WTC11 (cell line): ENCODE measurements around the gene SUPT4H1. TPM values are rescaled to one million over a fixed set of nuclear protein-coding genes. Genes with fewer than 3 reads are reported as not detected.
A peak's percentile ranks its signal among the peaks of the same experiment; 100 is the strongest.

Experiments used
- ATAC-seq: fragments of 200-7000 bp; cut with Tn5 transposase; 2 replicates; pipeline ENCODE4 v1.10.0; 2021; ENCODE audit warnings: mild to moderate bottlenecking, moderate library complexity
- CTCF ChIA-PET: fragments of 300-600 bp; sonication (Branson Sonifier 250); formaldehyde crosslinking; loops from one replicate; lab custom pipeline; 2021; ENCODE audit warnings: antibody characterized with exemption; lab: Charles Lee
- POLR2A ChIA-PET: fragments of 350-600 bp; sonication (Branson Sonifier 250); formaldehyde crosslinking; loops from one replicate; lab custom pipeline; 2021; ENCODE audit warnings: antibody characterized with exemption; lab: Charles Lee
- DNase-seq: peaks from one replicate; pipeline ENCODE4 v3.0.0; 2021; ENCODE audit warnings: low spot score
- H3K27ac Mint-ChIP-seq: 2 replicates; pipeline ENCODE4 v1.8.0; 2021; ENCODE audit warnings: mixed read lengths
- H3K27me3 Mint-ChIP-seq: 2 replicates; pipeline ENCODE4 v1.8.0; 2021; ENCODE audit warnings: low read depth, mild to moderate bottlenecking, moderate library complexity, mixed read lengths
- H3K36me3 Mint-ChIP-seq: 2 replicates; pipeline ENCODE4 v1.8.0; 2021; ENCODE audit warnings: mixed read lengths
- H3K4me1 Mint-ChIP-seq: 2 replicates; pipeline ENCODE4 v1.8.0; 2022; ENCODE audit warnings: mixed read lengths
- H3K4me3 Mint-ChIP-seq: 2 replicates; pipeline ENCODE4 v1.8.0; 2021; ENCODE audit warnings: mild to moderate bottlenecking, moderate library complexity, mixed read lengths
- H3K9me3 Mint-ChIP-seq: 2 replicates; pipeline ENCODE4 v1.8.0; 2021; ENCODE audit warnings: mixed read lengths
- IRF2 ChIP-seq: sonication (generic); formaldehyde crosslinking; IDR thresholded peaks from 2 replicates; pipeline ENCODE4 v1.8.0; 2022; ENCODE audit warnings: low read depth, missing genetic modification reagents, borderline replicate concordance
- KAT7 ChIP-seq: sonication (generic); formaldehyde crosslinking; IDR thresholded peaks from 2 replicates; pipeline ENCODE4 v1.8.1; 2023; ENCODE audit warnings: missing genetic modification reagents, mild to moderate bottlenecking, borderline replicate concordance
- MYBL2 ChIP-seq: sonication (generic); formaldehyde crosslinking; IDR thresholded peaks from 2 replicates; pipeline ENCODE4 v1.8.1; 2023; ENCODE audit warnings: mild to moderate bottlenecking, moderate library complexity, missing genetic modification reagents
- RELA ChIP-seq: sonication (generic); formaldehyde crosslinking; IDR thresholded peaks from 2 replicates; pipeline ENCODE4 v1.8.1; 2022; ENCODE audit warnings: missing genetic modification reagents, mild to moderate bottlenecking, borderline replicate concordance
- ZNF219 ChIP-seq: sonication (generic); formaldehyde crosslinking; IDR thresholded peaks from 2 replicates; pipeline ENCODE4 v1.8.0; 2023; ENCODE audit warnings: missing genetic modification reagents, mild to moderate bottlenecking, borderline replicate concordance
- total RNA-seq: library from RNA; stranded (reverse); gene quantifications from 3 replicates; pipeline ENCODE4 v1.2.3, GENCODE V29; 2021
- TF ChIP-seq, protein P1 (sequence below): fragments of 250-450 bp; sonication (Bioruptor Pico); conservative IDR thresholded peaks from 2 replicates; pipeline ENCODE4 v1.9.0; 2021; ENCODE audit warnings: mild to moderate bottlenecking
- TF ChIP-seq, protein P2 (sequence below): sonication (generic); formaldehyde crosslinking; IDR thresholded peaks from 2 replicates; pipeline ENCODE4 v1.8.0; 2023; ENCODE audit warnings: mild to moderate bottlenecking, missing genetic modification reagents
- TF ChIP-seq, protein P3 (sequence below): sonication (generic); formaldehyde crosslinking; IDR thresholded peaks from 2 replicates; pipeline ENCODE4 v1.8.1; 2022; ENCODE audit warnings: low read depth, mild to moderate bottlenecking, moderate library complexity, missing genetic modification reagents, borderline replicate concordance
- TF ChIP-seq, protein P4 (sequence below): fragments of 250-450 bp; sonication (Bioruptor Pico); IDR thresholded peaks from 2 replicates; pipeline ENCODE4 v1.9.0; 2021; ENCODE audit warnings: mild to moderate bottlenecking
- TF ChIP-seq, protein P5 (sequence below): sonication (generic); formaldehyde crosslinking; IDR thresholded peaks from 2 replicates; pipeline ENCODE4 v1.8.0; 2022; ENCODE audit warnings: mild to moderate bottlenecking, missing genetic modification reagents
- TF ChIP-seq, protein P6 (sequence below): sonication (generic); formaldehyde crosslinking; IDR thresholded peaks from 2 replicates; pipeline ENCODE4 v1.8.0; 2022; ENCODE audit warnings: mild to moderate bottlenecking, missing genetic modification reagents
- TF ChIP-seq, protein P7 (sequence below): sonication (generic); formaldehyde crosslinking; IDR thresholded peaks from 2 replicates; pipeline ENCODE4 v1.8.0; 2023; ENCODE audit warnings: missing genetic modification reagents, mild to moderate bottlenecking, borderline replicate concordance
- TF ChIP-seq, protein P8 (sequence below): sonication (generic); formaldehyde crosslinking; IDR thresholded peaks from 2 replicates; pipeline ENCODE4 v1.8.1; 2023; ENCODE audit warnings: mild to moderate bottlenecking, missing genetic modification reagents, borderline replicate concordance

SUPT4H1 gene
- total RNA-seq, 1 experiment from 2014 or later, result 85.5 TPM

DNA sequence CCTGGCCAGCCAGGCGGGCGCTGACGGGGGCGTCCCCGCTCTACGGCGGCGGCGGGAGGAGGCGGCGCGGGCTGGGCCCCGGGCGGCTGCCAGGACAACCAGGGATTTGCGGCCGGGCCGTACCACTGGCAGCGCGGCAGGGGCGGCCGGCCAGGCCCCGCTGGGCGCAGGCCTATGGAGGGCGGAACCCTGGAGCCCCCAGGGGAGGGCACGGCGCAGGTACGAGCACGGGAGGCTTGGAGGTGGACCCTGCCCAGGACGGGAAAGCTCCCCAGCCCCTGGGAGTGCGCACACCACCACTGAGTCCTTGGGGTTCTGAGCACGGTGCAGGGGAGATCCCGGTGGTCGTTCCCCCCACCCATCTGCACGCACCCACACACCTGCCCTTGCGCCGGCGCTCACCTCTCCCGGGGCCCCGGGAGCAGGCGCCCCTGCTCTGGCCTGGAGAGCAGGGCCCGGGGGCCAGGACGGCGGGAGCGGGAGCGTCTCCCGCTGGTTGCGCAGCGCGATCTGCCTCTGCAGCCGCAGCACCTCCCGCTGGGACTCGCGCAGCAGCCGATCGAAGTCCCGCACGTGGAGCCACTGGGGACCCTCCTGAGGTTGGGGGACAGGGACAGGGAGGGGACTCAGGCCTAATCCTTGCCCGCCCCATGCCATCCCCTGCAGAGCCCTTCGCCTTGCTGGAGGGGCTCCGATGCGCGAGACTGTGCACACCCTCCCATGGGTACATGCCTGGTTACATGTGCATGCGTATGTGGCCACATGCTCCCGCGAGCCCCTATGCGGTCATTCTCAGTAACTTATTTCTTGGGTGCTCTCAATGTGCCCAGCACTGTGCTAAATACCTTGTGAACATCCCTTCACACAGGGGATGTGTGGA lies 27.4 kb downstream of the SUPT4H1 start (continued):
- TF ChIP-seq, protein P1, sequence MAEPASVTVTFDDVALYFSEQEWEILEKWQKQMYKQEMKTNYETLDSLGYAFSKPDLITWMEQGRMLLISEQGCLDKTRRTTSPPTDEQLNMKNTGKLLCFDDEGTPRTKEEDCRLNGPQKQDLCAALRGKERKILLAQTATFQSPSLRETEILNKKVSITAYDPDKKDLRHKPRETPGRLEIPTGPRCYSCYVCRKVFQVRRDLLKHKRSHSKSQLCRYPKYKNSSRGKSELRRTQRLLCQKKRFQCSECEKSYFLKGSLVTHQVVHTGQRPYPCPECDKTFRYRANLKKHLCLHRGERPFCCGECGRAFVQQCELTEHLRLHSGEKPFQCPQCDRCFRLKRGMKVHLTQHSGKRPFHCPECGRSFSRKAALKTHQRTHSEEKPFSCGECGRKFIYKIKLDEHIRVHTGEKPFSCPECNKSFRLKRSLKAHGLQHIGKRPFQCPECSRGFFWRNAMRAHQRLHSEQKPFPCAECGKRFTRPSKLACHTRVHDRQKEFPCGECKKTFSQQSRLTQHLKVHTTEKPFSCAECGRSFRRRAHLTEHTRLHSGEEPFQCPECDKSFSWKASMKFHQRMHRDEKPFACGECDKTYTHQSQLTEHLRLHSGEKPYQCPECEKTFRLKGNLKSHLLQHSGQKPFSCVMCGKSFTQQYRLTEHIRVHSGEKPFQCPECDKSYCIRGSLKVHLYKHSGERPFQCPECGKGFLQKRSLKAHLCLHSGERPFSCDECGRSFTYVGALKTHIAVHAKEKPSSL (CRISPR knock-in tag), result no peak
- TF ChIP-seq, protein P2, sequence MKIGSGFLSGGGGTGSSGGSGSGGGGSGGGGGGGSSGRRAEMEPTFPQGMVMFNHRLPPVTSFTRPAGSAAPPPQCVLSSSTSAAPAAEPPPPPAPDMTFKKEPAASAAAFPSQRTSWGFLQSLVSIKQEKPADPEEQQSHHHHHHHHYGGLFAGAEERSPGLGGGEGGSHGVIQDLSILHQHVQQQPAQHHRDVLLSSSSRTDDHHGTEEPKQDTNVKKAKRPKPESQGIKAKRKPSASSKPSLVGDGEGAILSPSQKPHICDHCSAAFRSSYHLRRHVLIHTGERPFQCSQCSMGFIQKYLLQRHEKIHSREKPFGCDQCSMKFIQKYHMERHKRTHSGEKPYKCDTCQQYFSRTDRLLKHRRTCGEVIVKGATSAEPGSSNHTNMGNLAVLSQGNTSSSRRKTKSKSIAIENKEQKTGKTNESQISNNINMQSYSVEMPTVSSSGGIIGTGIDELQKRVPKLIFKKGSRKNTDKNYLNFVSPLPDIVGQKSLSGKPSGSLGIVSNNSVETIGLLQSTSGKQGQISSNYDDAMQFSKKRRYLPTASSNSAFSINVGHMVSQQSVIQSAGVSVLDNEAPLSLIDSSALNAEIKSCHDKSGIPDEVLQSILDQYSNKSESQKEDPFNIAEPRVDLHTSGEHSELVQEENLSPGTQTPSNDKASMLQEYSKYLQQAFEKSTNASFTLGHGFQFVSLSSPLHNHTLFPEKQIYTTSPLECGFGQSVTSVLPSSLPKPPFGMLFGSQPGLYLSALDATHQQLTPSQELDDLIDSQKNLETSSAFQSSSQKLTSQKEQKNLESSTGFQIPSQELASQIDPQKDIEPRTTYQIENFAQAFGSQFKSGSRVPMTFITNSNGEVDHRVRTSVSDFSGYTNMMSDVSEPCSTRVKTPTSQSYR, result peak; percentile 56; the same call in 1 of the 2 replicates
- TF ChIP-seq, protein P3, sequence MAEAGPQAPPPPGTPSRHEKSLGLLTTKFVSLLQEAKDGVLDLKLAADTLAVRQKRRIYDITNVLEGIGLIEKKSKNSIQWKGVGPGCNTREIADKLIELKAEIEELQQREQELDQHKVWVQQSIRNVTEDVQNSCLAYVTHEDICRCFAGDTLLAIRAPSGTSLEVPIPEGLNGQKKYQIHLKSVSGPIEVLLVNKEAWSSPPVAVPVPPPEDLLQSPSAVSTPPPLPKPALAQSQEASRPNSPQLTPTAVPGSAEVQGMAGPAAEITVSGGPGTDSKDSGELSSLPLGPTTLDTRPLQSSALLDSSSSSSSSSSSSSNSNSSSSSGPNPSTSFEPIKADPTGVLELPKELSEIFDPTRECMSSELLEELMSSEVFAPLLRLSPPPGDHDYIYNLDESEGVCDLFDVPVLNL (CRISPR knock-in tag), result no peak
- TF ChIP-seq MYBL2 (CRISPR knock-in tag) (no peak), RELA (CRISPR knock-in tag) (peak; percentile 69; the same call in 1 of the 2 replicates)

DNA sequence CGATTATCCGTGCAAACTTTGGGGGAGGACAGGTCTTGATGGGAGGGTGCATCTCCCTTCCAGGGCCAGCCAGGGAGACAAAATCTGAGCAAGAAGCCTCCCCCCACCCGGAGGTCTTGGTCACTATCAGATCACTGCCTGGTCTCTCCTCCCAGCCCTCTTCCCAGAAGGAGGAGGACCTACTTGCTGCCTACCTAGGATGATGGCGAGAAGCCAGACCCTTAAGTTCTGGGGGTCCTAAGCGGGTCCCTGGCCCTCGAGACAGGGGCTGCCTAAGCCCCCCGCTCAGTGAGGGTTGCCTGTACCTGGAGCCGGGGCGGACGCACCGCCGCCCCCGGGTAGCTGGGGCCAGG lies 28.0 kb downstream of the SUPT4H1 start:
- H3K36me3 Mint-ChIP-seq, result 0 out of 2 replicates have a peak, but pooled peaks cover 3% of the 10 kb centered on the region
- no peak overlapping the region for H3K27ac Mint-ChIP-seq
- CTCF ChIA-PET, result interaction anchor here (1.0 to 2.7 kb wide), 2 partner anchors 16 to 93 kb away, joined by 3 to 17 read pairs; partner anchors contain the start of gene RNF43
- DNase-seq, result no peak
- H3K9me3 Mint-ChIP-seq, result no peaks in the 10 kb centered on the region
- ATAC-seq, result no peak
- peak overlapping the region; percentile 61 for H3K4me3 Mint-ChIP-seq
- H3K27me3 Mint-ChIP-seq, result peaks cover 50% of the 10 kb centered on the region
- H3K4me1 Mint-ChIP-seq, result peaks cover 33% of the 10 kb centered on the region
- POLR2A ChIA-PET, result interaction anchor here (1.9 to 3.2 kb wide), 2 partner anchors 14 to 28 kb away, joined by 7 to 9 read pairs; partner anchors contain the start of gene SUPT4H1
- TF ChIP-seq, protein P4, sequence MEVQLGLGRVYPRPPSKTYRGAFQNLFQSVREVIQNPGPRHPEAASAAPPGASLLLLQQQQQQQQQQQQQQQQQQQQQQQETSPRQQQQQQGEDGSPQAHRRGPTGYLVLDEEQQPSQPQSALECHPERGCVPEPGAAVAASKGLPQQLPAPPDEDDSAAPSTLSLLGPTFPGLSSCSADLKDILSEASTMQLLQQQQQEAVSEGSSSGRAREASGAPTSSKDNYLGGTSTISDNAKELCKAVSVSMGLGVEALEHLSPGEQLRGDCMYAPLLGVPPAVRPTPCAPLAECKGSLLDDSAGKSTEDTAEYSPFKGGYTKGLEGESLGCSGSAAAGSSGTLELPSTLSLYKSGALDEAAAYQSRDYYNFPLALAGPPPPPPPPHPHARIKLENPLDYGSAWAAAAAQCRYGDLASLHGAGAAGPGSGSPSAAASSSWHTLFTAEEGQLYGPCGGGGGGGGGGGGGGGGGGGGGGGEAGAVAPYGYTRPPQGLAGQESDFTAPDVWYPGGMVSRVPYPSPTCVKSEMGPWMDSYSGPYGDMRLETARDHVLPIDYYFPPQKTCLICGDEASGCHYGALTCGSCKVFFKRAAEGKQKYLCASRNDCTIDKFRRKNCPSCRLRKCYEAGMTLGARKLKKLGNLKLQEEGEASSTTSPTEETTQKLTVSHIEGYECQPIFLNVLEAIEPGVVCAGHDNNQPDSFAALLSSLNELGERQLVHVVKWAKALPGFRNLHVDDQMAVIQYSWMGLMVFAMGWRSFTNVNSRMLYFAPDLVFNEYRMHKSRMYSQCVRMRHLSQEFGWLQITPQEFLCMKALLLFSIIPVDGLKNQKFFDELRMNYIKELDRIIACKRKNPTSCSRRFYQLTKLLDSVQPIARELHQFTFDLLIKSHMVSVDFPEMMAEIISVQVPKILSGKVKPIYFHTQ (CRISPR knock-in tag), result no peak
- TF ChIP-seq ZNF219 (CRISPR knock-in tag) (no peak), IRF2 (no peak), KAT7 (CRISPR knock-in tag) (no peak)
- TF ChIP-seq, protein P5, sequence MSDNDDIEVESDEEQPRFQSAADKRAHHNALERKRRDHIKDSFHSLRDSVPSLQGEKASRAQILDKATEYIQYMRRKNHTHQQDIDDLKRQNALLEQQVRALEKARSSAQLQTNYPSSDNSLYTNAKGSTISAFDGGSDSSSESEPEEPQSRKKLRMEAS, result no peak
- TF ChIP-seq, protein P6, sequence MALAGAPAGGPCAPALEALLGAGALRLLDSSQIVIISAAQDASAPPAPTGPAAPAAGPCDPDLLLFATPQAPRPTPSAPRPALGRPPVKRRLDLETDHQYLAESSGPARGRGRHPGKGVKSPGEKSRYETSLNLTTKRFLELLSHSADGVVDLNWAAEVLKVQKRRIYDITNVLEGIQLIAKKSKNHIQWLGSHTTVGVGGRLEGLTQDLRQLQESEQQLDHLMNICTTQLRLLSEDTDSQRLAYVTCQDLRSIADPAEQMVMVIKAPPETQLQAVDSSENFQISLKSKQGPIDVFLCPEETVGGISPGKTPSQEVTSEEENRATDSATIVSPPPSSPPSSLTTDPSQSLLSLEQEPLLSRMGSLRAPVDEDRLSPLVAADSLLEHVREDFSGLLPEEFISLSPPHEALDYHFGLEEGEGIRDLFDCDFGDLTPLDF (CRISPR knock-in tag), result no peak
- TF ChIP-seq, protein P7, sequence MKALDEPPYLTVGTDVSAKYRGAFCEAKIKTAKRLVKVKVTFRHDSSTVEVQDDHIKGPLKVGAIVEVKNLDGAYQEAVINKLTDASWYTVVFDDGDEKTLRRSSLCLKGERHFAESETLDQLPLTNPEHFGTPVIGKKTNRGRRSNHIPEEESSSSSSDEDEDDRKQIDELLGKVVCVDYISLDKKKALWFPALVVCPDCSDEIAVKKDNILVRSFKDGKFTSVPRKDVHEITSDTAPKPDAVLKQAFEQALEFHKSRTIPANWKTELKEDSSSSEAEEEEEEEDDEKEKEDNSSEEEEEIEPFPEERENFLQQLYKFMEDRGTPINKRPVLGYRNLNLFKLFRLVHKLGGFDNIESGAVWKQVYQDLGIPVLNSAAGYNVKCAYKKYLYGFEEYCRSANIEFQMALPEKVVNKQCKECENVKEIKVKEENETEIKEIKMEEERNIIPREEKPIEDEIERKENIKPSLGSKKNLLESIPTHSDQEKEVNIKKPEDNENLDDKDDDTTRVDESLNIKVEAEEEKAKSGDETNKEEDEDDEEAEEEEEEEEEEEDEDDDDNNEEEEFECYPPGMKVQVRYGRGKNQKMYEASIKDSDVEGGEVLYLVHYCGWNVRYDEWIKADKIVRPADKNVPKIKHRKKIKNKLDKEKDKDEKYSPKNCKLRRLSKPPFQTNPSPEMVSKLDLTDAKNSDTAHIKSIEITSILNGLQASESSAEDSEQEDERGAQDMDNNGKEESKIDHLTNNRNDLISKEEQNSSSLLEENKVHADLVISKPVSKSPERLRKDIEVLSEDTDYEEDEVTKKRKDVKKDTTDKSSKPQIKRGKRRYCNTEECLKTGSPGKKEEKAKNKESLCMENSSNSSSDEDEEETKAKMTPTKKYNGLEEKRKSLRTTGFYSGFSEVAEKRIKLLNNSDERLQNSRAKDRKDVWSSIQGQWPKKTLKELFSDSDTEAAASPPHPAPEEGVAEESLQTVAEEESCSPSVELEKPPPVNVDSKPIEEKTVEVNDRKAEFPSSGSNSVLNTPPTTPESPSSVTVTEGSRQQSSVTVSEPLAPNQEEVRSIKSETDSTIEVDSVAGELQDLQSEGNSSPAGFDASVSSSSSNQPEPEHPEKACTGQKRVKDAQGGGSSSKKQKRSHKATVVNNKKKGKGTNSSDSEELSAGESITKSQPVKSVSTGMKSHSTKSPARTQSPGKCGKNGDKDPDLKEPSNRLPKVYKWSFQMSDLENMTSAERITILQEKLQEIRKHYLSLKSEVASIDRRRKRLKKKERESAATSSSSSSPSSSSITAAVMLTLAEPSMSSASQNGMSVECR (CRISPR knock-in tag), result no peak
- TF ChIP-seq, protein P8, sequence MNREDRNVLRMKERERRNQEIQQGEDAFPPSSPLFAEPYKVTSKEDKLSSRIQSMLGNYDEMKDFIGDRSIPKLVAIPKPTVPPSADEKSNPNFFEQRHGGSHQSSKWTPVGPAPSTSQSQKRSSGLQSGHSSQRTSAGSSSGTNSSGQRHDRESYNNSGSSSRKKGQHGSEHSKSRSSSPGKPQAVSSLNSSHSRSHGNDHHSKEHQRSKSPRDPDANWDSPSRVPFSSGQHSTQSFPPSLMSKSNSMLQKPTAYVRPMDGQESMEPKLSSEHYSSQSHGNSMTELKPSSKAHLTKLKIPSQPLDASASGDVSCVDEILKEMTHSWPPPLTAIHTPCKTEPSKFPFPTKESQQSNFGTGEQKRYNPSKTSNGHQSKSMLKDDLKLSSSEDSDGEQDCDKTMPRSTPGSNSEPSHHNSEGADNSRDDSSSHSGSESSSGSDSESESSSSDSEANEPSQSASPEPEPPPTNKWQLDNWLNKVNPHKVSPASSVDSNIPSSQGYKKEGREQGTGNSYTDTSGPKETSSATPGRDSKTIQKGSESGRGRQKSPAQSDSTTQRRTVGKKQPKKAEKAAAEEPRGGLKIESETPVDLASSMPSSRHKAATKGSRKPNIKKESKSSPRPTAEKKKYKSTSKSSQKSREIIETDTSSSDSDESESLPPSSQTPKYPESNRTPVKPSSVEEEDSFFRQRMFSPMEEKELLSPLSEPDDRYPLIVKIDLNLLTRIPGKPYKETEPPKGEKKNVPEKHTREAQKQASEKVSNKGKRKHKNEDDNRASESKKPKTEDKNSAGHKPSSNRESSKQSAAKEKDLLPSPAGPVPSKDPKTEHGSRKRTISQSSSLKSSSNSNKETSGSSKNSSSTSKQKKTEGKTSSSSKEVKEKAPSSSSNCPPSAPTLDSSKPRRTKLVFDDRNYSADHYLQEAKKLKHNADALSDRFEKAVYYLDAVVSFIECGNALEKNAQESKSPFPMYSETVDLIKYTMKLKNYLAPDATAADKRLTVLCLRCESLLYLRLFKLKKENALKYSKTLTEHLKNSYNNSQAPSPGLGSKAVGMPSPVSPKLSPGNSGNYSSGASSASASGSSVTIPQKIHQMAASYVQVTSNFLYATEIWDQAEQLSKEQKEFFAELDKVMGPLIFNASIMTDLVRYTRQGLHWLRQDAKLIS (CRISPR knock-in tag), result no peak
